ENCODE data around the gene ALDH9A1. TPM values are rescaled to one million over a fixed set of nuclear protein-coding genes. Genes with fewer than 3 reads are reported as not detected.
"Not testable (repeated sequence)": the region's sequence is repeated elsewhere in the genome, so short reads cannot be mapped to it uniquely, and the experiment has no call there.

The ALDH9A1 gene
- total RNA-seq, 1 donor from 2014 or later, result 84.0 TPM

- DNase-seq, result no peak
Observed at GRCh38 chr1:165686971-165687433, 11.4 kb downstream of the ALDH9A1 start.

GRCh38 chr1:165686121-165686970, 12.0 kb downstream of the ALDH9A1 start:
- DNase-seq, result no peak

GRCh38 chr1:165683848-165684485, 14.4 kb downstream of the ALDH9A1 start:
- DNase-seq, result no peak

- DNase-seq, result not testable (repeated sequence)
Observed at GRCh38 chr1:165680773-165681172, 17.6 kb downstream of the ALDH9A1 start.

GRCh38 chr1:165680303-165680702, 18.1 kb downstream of the ALDH9A1 start:
- DNase-seq, result no peak

DNA sequence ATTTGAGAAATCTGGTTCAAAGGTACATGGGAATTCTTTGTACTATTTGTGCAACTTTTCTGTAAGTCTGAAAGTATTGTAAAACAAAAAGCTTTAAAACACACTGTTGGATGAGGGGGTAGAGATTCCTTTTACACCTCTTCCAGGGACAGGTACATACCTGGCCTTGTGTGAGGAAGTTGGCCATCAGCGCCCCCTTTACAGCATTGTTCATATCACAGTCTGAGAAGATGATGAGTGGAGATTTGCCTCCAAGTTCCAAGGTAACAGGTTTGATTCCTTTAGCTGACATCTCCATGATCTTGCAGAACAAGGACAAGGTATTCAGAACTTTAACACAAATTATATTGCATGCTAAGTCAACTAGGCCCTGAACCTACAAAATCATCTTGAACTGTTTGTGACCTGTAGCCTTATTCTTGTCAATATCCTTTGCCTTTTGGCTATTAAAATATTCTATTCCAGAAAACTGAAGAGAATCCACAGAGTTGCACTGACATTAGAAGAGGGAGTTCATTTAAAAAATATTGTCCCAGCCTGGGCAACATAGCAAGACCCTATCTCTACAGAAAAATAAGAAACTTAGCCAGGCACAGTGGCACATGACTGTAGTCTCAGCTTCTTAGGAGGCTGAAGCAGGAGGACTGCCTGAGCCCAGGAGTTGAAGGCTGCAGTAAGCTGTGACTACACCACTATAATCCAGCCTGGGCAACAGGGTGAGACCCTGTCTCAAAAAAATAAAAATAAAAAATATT, 18.9 kb downstream of the ALDH9A1 start:
- DNase-seq, result no peak

DNA sequence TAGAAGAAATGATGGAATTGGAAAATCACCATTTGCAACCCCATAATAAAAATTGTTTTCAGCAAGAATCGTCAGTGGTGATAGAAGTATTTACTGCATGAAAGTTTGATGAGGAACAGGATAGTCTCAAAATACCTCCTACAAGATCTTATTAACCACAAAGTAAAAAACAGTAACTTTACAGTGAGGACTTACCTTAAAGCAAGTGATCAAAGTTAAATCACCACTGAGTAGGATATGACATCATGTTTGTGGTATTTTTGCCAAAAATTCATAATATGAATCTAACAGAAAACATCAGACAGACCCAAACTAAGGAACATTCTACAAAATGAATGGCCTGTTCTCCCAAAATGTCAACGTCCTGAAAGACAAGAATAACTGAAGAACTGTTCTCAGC, 19.9 kb downstream of the ALDH9A1 start:
- DNase-seq, result no peak

- DNase-seq, result no peak
Observed at GRCh38 chr1:165675794-165676193, 22.6 kb downstream of the ALDH9A1 start.

DNA sequence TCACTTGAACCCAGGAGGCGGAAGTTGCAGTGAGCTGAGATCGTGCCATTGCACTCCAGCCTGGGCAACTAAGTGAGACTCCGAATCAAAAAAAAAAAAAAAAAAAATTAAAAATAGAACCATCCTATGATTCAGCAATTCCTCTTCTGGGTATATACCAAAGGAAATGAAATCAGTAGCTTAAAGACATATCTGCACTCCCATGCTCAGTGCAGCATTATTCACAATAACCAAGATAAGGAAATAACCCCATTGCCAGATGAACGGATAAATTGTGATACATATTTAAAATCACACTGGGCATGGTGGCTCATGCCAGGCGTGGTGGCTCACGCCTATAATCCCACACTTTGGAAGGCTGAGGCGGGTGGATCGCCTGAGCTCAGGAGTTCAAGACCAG, 23.8 kb downstream of the ALDH9A1 start:
- DNase-seq, result no peak

DNA sequence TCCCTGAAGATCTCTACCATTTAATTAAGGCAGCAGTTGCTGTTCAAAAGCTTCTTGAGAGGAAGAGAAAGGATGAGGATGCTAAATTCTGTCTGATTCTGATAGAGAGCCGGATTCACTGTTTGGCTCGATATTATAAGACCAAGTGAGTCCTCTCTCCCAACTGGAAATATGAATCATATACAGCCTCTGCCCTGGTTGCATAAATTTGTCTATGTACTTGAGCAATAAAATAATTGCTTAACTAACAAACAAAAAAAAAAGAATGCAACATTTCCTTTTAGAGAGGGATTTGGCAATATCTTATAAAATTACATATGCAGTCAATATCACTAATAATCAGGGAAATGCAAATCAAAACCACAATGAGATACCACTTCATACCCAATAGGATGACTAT, 26.8 kb downstream of the ALDH9A1 start:
- no peak for DNase-seq

DNA sequence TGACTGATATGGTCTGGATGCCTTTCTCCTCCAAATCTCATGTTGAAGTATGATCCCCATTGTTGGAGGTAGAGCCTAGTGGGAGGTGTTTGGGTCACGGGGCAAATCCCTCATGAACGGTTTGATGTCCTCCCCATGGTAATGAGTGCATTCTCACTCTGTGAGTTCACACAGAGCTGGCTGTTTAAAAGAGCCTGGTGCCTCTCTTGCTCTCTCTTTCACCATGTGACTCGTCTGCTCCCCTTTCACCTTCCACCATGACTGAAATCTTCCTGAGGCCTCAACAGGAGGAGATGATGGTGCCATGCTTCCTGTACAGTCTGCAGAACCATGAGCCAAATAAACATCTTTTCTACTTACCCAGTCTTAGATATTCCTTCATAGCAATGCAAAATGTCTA, 30.2 kb downstream of the ALDH9A1 start:
- no peak for DNase-seq

DNA sequence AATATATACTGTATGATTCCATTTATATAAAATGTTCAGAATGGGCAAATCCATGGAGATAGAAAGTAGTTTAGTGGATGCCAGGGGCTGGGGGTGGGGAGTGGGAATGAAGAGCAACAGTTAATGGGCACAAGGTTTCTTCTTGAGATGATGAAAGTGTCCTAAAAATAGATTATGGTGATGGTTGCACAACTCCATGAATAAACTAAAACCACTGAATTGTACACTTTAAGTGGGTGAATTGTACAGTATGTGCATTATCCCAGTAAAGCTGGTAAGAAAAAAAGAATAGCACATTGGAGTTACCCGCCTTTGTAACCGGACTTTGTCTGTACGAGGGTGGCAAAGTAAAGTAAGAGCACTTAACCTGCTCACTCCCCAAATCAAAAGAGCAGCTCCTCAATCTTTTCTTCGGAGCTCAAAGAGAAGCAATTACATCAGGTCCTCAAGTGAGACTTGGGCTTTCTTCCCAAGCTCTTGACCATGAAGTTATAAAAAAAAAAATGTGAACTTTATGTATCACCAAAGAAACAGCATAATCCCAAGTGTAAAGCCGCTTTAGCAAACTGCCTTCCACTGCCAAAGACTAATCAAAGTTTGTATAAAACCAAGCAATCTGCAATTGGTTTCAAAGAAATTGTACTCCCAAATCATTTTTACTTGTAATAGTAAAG, 32.1 kb downstream of the ALDH9A1 start:
- no peak for DNase-seq

DNA sequence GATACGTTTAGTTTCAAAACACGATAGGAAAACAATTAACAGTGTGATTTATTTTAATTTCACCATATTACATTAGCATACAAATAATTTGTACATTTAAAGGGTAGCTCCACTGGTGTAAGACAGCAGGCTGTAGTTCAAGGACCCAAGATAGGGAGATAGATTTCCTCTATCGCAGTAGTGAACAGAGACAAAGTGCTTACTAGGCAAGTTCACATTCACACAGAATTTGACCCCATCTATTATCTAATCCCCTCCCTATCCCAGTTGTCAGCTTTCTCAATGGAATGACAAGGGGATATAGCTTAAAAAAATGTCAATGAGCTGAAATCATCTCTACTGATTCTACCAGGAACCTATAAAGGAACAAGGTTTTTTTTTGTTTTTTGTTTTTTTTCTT, 36.2 kb downstream of the ALDH9A1 start:
- no peak for DNase-seq

DNA sequence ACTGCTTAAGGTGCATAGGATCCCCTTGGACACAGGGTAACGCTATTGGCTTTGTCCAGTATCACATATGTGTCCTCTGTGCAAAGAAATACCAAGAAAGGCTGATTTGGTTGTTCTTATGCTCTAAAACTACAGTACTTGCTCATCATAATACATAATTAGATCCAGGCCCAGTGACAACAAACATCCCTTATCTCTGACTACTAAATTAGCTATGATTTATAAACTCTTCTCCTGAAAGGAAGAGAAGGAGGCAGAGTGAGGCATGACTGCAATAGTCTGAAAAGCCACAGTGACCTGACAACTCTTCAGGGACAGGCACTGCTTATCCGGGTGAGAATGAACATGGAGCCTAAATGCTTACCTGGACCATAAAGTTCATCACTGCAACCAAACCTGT, 36.7 kb downstream of the ALDH9A1 start:
- DNase-seq, result no peak

DNA sequence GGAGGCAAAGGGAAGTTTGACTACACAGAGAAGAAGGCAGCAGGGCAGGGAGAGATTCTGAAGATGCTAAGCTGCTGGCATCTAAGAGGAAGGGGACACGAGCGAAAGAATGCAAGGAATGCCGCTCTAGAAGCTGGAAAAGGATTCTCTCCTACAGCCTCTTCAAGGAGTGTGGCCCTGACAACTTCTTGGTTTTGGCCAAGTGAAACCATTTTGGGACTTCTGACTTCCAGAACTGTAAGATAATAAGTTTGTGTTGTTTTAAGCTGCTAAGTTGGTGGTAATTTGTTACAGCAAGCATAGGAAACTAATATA, 38.8 kb downstream of the ALDH9A1 start:
- DNase-seq, result no peak

DNA sequence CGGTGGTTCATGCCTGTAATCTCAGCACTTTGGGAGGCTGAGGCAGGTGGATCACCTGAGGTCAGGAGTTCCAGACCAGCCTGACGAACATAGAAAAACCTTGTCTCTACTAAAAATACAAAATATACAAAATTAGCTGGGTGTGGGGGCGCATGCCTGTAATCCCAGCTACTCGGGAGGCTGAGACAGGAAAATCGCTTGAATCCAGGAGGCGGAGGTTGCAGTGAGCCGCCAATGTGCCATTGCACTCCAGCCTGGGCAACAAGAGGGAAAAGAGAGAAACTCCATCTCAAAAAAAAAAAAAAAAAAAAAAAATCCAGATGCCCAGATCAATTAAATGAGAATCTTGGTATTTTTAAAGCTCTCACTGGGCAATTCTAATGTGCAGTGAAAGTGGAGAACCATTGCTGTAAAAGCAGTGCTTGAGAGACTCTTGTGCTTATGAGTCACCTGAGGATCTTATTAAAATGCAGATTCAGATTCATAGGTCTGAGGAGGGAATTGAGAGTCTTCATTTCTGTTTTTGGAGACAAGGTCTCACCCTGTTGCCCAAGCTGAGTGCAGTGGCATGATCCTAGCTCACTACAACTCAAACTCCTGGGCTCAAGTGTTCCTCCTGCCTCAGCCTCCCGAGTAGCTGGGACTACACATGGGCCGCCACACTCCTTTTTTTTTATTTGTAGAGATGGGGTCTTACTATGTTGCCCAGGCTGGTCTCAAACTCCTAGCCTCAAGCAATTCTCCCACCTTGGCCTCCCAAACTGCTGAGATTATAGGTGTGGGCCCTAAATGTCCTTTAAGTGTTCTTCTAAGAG, 39.4 kb downstream of the ALDH9A1 start:
- not testable (repeated sequence) for DNase-seq

- no peak for DNase-seq
Observed at GRCh38 chr1:165650981-165651625, 47.3 kb downstream of the ALDH9A1 start.

DNA sequence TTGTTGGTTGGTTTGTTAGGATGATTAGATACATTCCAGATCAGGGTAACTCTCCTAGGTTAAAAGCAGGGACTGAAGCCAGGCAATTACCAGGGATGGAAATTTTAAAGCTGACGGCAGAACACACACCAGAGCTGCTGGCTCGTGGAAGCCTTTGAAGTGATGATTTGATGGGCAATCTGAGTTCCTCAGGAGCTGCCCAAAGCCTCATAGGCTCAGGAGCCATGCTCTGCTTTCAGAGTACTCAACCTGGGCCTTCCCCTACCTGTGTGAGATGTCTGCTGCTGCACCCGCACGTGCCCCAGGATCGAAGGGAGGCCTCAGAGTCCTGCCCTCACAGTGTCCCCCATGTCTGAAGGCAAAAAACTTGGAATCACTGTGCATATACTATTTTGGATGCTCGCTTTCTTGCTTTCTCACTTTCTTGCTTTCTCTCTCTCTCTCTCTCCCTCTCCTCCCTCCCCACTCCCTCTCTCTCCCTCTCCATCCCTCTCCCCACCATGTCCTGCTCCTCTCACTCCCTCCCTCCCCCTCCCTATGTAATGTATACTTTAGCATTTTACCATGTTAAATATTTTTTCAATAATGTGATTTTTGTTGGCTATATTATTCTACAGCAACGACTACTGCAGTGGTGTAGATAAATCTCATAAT, 49.3 kb downstream of the ALDH9A1 start:
- DNase-seq, result no peak

- DNase-seq, result no peak
Observed at GRCh38 chr1:165647970-165648369, 50.4 kb downstream of the ALDH9A1 start.

DNA sequence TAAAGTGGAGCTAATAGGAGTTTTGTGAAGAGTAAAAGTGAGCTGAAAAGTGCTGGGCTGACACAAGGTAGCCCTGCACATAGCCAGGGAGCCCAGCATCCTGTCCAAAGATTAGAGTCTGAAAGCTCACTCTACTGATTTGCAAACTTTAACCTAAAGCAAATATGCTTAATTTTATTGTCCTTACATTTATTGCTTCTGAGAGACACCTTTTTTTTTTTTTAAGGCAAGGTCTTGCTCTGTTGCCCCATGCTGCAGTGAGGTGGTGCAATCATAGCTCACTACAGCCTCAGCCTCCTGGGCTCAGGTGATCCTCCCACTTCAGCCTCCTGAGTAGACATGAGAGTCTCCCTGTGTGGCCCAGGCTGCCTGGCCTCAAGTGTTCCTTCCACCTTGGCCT, 50.8 kb downstream of the ALDH9A1 start:
- DNase-seq, result no peak

Measured in tongue (tissue), 2 donors.